SU-DHL-6 (cell line): ENCODE measurements around the gene PFN1.

Source experiments
- EZH2phosphoT487 ChIP-seq: fragments of 200-600 bp; sonication (generic), shearing (Covaris generic); conservative IDR thresholded peaks from 2 replicates; pipeline ENCODE4 v1.6.1; 2018; ENCODE audit warnings: mild to moderate bottlenecking, antibody characterized with exemption, low read length, moderate library complexity, mixed read lengths
- TF ChIP-seq, protein P1 (sequence below): fragments of 200-600 bp; sonication (generic); IDR thresholded peaks from one replicate; pipeline ENCODE4 v1.5.1; 2017; ENCODE audit warnings: antibody characterized with exemption, mild to moderate bottlenecking, low read length, moderate library complexity; ENCODE audit not compliant: insufficient read depth, poor library complexity, severe bottlenecking

DNA sequence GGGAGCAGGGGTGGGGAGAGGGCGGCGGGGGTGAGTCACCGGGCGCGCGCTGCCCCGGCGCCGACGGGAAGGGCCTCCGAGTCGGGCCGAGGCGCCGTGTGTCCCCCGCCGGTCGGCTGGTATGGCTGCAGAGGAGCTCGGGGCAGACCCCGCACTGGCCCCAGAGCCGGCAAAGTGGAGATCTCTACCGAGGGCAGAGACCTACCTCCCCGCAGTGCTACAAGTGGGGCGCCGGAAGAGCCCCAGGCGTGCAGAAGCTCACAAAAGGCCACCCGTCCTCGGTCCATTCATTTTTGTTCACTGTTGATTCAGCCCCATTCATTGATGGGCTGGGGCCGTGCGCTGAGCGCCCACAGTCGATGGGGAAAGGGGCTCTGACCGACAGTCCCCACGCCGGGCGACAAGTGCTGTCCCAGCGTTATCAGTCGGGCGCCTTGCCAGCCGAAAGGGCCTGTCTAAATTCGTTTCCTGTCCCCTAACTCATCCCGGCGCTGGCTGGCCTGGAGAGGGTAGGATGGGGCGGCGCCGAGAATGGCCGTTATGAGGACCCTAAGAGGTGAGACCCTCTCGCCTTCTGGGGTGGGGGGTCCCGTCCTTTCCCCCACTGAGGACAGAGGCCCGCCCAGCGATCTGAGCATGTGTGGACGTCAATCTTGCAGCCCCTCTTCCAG, 1.9 kb upstream of the PFN1 start:
- TF ChIP-seq, protein P1, sequence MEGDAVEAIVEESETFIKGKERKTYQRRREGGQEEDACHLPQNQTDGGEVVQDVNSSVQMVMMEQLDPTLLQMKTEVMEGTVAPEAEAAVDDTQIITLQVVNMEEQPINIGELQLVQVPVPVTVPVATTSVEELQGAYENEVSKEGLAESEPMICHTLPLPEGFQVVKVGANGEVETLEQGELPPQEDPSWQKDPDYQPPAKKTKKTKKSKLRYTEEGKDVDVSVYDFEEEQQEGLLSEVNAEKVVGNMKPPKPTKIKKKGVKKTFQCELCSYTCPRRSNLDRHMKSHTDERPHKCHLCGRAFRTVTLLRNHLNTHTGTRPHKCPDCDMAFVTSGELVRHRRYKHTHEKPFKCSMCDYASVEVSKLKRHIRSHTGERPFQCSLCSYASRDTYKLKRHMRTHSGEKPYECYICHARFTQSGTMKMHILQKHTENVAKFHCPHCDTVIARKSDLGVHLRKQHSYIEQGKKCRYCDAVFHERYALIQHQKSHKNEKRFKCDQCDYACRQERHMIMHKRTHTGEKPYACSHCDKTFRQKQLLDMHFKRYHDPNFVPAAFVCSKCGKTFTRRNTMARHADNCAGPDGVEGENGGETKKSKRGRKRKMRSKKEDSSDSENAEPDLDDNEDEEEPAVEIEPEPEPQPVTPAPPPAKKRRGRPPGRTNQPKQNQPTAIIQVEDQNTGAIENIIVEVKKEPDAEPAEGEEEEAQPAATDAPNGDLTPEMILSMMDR: no peak
- TF ChIP-seq EZH2phosphoT487: no peak
